GM10248 (cell line): ENCODE measurements around the gene LSP1.

Source experiments
- CTCF ChIA-PET: fragments of 300-600 bp; sonication (Branson Sonifier 250); formaldehyde crosslinking; extraction: SDS; loops from one replicate; lab custom pipeline; 2021; ENCODE audit warnings: antibody characterized with exemption; lab: Yijun Ruan, JAX
- POLR2A ChIA-PET: fragments of 350-650 bp; sonication (Branson Sonifier 250); formaldehyde crosslinking; extraction: SDS; loops from one replicate; lab custom pipeline; 2020; ENCODE audit warnings: antibody characterized with exemption; lab: Yijun Ruan, JAX
- DNase-seq: peaks from one replicate; pipeline ENCODE4 v3.0.0; 2012; ENCODE audit errors: extremely low spot score
- TF ChIP-seq, protein P1 (sequence below): IDR thresholded peaks from 2 replicates; pipeline ENCODE4 v1.5.1; 2012; ENCODE audit warnings: mild to moderate bottlenecking, low read depth; ENCODE audit errors: extremely low read depth, missing control alignments, control extremely low read depth

LSP1 gene

DNA sequence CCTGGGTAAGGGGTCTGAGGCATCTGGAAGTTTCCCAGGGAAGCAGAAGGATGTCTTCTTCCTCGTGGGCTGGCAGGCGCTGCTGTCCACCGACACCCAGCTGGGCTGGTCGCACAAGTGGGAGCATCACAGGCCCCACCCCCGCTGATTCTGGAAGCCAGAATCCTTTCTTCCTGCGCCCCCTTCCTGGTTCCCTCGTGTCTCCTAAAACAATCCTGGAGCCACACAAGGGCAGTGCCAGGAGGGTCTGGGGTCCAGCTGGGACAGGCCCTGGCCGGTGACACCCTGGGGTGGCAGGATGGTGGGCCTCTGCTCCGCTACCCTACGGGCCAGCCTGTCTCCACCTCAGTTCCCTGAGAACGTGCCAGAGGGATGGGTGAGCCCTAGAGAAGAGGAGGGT is 4.2 kb downstream of the LSP1 start:
- ChIA-PET POLR2A (no interaction called here), CTCF (interaction anchor here (2.1 to 5.2 kb wide), 3 partner anchors 20 to 163 kb away, joined by 8 to 34 read pairs (median 9); no protein-coding TSS in a partner anchor)
- TF ChIP-seq, protein P1, sequence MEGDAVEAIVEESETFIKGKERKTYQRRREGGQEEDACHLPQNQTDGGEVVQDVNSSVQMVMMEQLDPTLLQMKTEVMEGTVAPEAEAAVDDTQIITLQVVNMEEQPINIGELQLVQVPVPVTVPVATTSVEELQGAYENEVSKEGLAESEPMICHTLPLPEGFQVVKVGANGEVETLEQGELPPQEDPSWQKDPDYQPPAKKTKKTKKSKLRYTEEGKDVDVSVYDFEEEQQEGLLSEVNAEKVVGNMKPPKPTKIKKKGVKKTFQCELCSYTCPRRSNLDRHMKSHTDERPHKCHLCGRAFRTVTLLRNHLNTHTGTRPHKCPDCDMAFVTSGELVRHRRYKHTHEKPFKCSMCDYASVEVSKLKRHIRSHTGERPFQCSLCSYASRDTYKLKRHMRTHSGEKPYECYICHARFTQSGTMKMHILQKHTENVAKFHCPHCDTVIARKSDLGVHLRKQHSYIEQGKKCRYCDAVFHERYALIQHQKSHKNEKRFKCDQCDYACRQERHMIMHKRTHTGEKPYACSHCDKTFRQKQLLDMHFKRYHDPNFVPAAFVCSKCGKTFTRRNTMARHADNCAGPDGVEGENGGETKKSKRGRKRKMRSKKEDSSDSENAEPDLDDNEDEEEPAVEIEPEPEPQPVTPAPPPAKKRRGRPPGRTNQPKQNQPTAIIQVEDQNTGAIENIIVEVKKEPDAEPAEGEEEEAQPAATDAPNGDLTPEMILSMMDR = no peak
- DNase-seq = no peak

GRCh38 chr11:1858154-1858553 is 5.3 kb downstream of the LSP1 start:
- POLR2A ChIA-PET = no interaction called here
- CTCF ChIA-PET = interaction anchor here (1.6 to 5.2 kb wide), 3 partner anchors 12 to 164 kb away, joined by 3 to 34 read pairs (median 9); no protein-coding TSS in a partner anchor
- TF ChIP-seq, protein P1 = no peak
- DNase-seq = no peak

DNA sequence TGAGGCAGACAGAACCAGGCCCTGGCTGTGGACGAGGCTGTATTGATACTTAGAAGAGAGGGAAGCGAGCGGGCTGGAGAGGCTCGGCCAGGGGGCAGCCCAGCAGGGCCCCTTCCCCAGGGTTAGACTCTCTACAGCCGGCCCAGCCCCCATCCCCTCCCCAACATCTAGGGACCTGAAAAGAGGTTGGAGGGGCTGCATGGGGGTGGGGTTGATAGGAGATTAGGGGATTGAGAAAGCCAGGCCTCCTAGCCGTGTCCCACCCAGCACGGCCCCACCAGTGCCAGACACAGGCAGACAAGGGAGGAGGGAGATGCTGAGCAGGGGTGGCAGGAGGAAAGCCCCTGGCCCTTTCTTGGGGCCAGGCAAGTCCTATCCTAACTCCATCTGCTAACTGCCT is 5.7 kb downstream of the LSP1 start:
- TF ChIP-seq, protein P1 = no peak
- ChIA-PET POLR2A (interaction anchor here (0.8 kb wide), 1 partner anchor 10 kb away, joined by 3 read pairs; no protein-coding TSS in a partner anchor), CTCF (interaction anchor here (1.6 to 5.2 kb wide), 2 partner anchors 12 to 24 kb away, joined by 3 to 34 read pairs; no protein-coding TSS in a partner anchor)
- DNase-seq = no peak

- POLR2A ChIA-PET = interaction anchor here (0.7 to 0.8 kb wide), 2 partner anchors 11 to 106 kb away, joined by 3 read pairs; no protein-coding TSS in a partner anchor
- TF ChIP-seq, protein P1 = no peak
- CTCF ChIA-PET = interaction anchor here (1.6 to 5.2 kb wide), 2 partner anchors 12 to 24 kb away, joined by 3 to 34 read pairs; no protein-coding TSS in a partner anchor
- no peak for DNase-seq
Measured at GRCh38 chr11:1859004-1859403, 6.1 kb downstream of the LSP1 start.

- POLR2A ChIA-PET = no interaction called here
- DNase-seq = no peak
- CTCF ChIA-PET = no interaction called here
- TF ChIP-seq, protein P1 = no peak
Measured at GRCh38 chr11:1860108-1860507, 7.2 kb downstream of the LSP1 start.

DNA sequence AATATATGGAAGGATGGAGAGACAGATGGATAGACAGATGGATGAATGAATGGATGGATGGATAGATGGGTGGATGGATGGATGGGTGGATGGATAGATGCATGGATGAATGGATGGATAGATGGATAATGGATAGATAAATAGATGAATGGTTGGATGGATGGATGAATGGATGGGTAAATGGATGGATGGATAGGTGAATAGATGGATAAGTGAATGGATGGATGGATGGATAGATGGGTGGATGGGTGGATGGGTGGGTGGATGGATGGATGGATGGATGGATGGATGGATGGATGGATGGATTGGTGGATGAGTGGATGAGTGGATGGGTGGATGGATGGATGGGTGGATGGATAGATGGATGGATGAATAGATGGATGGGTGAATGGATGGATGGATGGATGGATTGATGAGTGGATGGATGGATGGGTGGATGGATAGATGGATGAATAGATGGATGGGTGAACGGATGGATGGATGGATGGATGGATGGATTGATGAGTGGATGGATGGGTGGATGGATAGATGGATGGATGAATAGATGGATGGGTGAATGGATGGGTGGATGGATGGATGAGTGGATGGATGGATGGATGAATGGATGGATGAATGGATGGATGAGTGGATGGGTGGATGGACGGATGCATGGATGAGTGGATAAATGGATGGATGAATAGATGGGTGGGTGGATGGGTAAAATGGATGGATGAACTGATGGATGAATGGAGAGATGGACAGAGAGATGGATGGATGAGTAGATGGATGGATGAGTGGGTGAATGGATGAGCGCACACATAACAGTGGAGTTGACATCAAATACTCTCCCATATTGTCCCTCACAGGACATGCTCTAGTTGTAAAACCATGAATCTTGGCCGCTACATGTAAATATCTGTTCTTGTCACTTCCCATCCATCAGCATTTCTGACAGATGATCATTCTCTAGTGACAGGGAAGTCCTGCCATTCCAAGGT is 8.8 kb downstream of the LSP1 start:
- ChIA-PET CTCF (interaction anchor here (1.6 to 2.2 kb wide), 2 partner anchors 21 to 29 kb away, joined by 4 to 7 read pairs; no protein-coding TSS in a partner anchor), POLR2A (interaction anchor here (0.7 to 1.1 kb wide), 2 partner anchors 11 to 246 kb away, joined by 3 read pairs; no protein-coding TSS in a partner anchor)
- TF ChIP-seq, protein P1 = no peak
- DNase-seq = no peak
